Raji (cell line): ENCODE measurements around the gene PIK3C2G.

Experiments used
- POLR2A ChIP-seq: IDR thresholded peaks from 2 replicates; pipeline ENCODE4 v1.6.1; 2011; ENCODE audit warnings: low read depth, low read length, control low read depth; ENCODE audit not compliant: insufficient read depth

Gene PIK3C2G

DNA sequence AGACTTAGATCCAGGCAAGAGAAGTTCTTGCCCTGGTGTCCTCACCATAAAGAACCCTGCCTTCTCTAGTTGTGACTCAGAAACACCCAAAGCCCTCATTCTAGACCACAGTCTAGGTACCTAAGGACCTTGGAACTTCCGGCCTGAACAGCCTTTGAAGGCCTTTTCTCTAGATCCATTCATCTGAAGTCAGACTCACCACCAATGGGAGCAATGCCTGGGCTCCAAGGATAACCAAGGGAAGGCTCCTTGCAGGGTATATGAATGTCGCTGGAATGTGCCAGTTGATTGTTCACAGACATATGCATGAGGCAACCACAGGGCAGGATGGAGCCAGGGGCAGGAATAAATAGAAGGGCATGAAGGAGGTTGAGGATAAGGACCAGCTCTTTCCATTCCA is 390.2 kb downstream of the PIK3C2G start:
- TF ChIP-seq POLR2A = no peak

GRCh38 chr12:18652596-18652995 is 391.3 kb downstream of the PIK3C2G start:
- TF ChIP-seq POLR2A = no peak

GRCh38 chr12:18653465-18653864 is 392.1 kb downstream of the PIK3C2G start:
- no peak for TF ChIP-seq POLR2A

GRCh38 chr12:18655351-18655750 is 394.0 kb downstream of the PIK3C2G start:
- TF ChIP-seq POLR2A = no peak

GRCh38 chr12:18658179-18658578 is 396.9 kb downstream of the PIK3C2G start:
- no peak for TF ChIP-seq POLR2A

DNA sequence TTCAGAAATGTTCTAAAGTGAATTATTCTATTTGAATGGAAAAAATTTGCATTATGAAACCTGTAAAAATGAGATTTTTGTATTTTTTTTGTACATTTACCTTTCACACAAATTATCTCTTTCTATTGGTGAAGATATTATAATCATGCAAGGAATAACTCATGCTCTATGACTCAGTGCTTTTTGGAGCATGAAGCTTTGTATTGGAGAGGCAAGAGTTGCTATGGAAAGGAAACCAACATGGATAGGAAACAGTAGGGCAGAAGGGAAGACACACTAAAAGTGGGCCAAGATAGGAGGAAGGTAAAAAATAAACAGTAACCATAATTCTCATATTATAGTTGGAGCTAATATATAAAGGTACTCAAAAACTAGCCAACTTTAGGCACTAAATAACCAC is 397.5 kb downstream of the PIK3C2G start:
- no peak for TF ChIP-seq POLR2A

GRCh38 chr12:18676141-18676540 is 414.8 kb downstream of the PIK3C2G start:
- TF ChIP-seq POLR2A = no peak

GRCh38 chr12:18676996-18677588 is 415.8 kb downstream of the PIK3C2G start:
- no peak for TF ChIP-seq POLR2A

DNA sequence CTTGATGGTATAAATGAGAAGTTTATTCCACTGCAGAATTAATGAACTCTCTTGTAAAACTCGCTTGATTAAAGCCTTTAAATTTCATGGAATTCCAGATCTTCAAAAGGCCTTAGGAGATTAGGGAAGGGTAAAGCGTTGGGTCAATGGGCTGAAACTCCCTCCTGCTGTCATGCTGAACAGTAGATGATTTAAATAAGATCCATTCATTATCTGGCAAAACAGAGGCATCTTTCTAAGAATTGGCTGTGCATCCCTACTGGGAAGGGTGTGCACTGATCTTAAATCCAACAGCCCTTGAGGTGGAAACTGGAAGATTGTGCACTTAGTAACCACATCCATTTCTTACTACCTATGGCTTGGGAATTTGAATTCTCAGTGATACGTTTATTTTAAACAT is 420.5 kb downstream of the PIK3C2G start:
- no peak for TF ChIP-seq POLR2A

DNA sequence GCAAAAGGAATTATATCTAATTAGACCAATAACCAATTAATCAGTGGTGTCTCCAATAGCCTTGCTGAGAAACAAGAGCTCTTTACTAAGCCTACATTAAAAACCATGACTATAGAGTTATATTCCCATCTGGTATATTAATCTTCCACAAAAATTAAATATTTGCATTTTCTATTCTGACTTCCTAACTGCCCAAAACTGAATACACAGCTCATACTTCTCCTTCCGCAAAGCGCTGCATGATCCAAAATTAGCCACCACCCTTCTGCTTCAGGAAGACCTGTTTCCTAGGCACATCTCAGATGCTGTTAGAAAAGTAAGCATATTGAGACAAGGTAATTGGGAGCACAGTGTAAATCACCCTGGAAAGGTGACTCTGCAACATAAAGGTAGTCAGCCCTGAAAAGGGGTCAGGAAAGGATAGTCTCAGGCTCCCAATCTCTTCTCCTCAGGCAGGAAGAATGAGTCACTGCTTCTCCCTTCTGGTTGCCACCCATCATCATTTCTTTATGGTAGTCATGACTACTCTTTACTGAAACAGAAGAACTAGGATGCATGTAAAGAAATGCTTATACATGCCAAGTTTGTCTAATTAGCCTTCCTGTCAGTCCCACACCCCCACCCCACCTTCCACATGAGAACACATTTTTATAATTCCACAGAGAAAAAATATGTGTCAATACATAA is 422.2 kb downstream of the PIK3C2G start:
- no peak for TF ChIP-seq POLR2A

- no peak for TF ChIP-seq POLR2A
Observed at GRCh38 chr12:18684430-18684829, 423.1 kb downstream of the PIK3C2G start.

DNA sequence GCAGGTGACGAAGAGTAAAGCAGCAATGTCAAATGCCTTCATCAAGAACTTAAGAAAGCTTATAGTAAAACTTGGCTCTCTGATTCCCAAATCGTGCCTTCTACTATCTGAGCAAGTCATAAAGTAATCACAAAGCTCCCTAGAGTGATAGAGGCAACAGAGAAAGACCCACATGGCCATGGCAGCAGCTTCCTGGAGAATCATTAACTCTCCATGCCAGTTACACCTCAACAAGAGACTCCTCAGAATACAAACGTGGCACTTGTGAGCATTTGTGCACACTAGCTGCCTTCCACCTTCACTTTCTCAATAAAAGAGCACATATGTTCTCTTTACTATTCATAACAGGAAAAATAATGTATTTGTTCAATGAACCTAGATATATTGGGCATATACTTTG is 428.5 kb downstream of the PIK3C2G start:
- TF ChIP-seq POLR2A = no peak

- TF ChIP-seq POLR2A = no peak
Observed at GRCh38 chr12:18690653-18691052, 429.3 kb downstream of the PIK3C2G start.

GRCh38 chr12:18696971-18697602 is 435.8 kb downstream of the PIK3C2G start:
- no peak for TF ChIP-seq POLR2A
